NOMO-1 (cell line): Measurements from ENCODE around the gene SCN2A.

ENCODE experiments used
- DNase-seq, 2 experiments: peaks; one replicate each; lab custom pipeline; 2025; ENCODE audit not compliant: unreplicated experiment in 2 of 2; lab: John Stamatoyannopoulos, UW

SCN2A gene

DNA sequence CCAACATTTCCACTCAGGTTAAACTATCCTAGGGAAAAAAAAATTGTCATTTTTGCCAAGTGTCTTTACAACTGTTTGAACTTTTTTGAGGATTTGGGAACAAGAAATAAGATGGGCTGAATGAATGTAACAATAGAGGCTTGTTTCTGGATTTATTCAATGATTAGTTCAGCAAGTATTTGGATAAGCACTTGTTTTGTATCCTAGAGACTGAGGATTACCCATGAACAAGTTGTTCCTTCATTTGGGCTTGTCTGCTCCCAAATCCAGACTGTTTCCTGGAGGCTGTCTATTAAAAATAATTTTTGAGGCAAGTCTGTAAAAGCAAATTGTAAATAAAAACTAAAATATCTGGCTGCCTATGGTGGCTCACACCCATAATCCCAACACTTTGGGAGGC is 168.3 kb downstream of the SCN2A start:
- no peak for DNase-seq

DNA sequence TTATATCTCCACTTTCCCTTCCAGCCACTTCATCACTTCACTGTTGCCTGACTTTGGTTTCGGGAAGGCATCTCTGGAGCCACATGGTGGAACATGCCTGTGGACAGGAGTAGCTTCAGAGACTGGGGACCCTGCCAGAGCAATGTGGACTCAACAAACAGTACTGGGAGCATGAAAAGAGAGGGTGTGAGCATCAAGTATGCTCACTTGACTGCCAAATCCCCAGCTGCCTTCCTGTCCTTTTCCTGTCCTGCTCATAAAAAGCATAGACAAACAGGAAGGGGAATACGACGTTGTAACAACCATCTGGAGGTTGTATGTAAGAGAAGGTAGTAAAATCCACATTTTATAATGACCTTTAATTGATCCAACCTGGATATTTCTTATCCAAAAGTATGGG is 169.0 kb downstream of the SCN2A start:
- DNase-seq: no peak

DNA sequence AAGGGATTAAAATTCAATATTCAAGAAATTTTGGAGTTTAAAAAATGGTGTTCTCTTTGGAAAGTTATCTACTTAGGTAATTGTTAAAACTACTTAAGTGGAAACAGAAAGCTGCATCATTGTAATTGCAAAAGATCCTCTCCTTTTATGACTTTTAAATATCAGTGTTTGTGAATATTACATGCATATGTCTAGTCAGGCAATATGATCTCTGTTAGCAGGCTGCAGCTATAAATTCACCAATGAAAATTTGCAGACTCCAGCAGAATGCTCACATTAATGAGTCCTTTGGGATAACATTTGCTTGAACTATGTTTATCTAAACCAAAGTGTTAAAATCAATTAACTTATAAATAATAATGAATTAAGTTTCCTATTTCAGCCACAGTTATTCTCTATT is 171.1 kb downstream of the SCN2A start:
- DNase-seq: no peak

DNA sequence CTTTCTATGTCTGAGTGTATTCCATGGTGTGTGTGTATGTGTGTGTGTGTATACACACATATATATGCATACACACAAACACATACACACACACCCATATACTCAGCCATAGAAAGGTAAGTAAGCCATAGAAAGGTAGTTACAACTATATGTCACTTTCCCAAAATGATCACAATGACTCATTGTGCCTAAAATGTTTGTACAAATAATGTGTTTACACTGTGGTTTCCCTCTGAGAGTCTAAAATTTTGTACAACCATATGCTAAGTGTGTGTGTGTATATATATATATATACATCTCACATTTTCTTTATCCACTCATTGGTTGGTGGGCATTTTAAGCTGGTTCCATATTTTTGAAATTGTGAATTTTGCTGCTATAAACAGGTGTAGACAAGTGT is 175.0 kb downstream of the SCN2A start:
- no peak for DNase-seq

DNA sequence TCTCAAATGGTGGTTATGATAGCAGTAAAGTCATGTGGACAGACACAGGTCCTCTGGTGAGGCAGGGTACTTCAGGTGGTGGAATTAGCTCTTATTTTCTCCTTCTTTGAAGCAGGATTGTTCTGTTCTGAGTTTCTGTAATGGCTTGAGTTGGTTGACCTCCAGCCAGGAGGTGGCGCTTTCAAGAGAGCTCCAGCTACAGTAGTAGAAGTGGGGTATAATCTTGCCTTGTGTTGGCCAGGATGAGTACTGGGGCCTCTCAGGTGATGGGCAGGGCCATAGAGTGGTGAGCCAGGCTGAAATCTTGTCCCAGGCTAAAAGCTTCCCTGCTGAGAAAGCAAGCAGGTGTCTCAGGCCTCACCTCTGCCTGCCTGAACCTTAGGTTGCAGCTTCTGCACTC is 177.8 kb downstream of the SCN2A start:
- no peak for DNase-seq

DNA sequence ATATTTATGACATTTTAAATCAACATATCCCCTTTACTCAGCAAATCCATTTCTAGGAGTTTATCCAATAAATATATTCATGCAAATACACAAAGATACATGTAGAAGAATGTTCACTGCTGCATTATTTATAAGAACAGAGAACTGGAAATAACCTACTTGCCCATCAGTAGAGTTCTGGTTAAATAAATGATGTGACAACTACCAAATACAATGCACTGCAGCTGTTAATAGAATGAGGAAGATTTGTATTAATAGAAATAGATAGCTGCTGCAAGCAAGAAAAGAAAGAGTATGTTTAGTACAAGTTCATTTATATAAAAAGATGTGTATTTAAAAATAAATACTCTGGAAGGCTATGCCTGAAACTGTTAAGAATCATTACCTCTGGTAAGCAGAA is 181.0 kb downstream of the SCN2A start:
- no peak for DNase-seq

DNA sequence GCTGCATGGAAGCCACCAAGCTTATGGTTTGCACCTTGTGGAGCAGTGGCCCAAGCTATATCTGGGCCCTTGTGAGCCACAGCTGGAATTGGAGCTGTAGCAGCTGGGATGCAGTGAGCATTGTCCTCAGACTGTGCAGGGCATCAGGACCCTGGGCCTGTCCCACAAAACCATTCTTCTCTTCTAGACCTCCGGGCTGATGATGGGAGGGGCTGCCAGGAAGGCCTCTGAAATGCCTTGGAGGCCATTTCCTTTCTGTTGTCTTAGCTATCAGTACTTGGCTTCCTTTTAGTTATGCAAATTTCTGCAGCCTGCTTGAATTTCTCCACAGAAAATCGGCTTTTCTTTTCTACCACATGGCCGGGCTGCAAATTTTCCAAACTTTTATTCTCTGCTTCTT is 183.9 kb downstream of the SCN2A start:
- DNase-seq: no peak

DNA sequence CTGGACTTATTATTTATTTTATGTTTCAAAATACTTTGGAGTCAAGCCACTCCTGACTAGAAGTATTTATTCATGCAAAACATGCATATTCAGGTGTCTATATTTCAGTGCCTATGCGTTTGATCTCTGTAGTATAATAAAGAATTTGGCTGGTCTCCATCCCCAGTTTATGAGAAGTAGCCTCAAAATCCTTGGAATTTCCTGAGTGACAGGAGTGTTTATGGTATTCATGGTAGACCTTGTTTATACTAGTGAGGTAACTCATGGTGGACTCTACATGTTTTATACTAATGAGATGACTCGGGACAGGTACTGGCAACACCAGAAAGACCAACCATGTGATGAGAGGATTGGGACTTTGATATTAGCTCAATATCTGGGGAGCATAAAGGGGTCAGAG is 186.3 kb downstream of the SCN2A start:
- DNase-seq: no peak

DNA sequence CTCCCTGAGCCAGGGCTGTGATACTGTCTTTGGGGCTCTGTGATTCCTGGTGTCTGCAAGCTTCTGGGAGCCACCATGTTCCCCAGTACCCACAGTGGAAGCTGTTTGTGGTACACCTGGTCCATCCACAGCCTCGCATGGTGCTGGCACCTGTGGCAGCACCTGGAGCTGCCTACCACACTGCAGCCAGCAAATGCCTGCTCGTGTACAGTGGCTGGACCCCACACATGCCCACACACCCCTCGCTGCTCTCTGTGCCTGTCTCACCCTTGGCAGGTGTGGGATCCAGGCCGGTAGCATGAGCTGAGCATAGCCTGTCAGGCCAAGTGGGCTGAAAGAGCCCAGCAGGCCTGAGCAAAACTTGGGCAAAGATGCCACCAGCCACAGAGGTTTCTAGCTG is 188.5 kb downstream of the SCN2A start:
- DNase-seq: no peak

DNA sequence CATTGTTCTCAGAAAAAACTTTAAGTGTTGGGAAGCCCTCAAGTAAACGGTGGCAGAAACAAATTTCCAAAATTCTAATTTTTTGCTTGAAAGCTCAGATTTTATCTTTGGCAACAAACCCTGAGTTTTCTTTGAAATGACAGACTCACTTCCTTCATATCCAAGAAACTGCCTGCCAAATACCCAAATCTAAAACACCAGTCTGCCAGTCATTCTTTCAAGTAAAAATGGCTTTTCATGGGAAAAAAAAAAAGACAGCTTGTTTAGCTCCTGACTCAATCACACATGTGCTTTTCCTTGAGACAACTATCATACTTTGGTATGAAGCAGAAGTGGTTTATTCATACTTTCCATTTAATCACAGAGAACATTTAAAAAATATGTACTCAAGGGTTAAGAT is 189.7 kb downstream of the SCN2A start:
- DNase-seq: no peak

DNA sequence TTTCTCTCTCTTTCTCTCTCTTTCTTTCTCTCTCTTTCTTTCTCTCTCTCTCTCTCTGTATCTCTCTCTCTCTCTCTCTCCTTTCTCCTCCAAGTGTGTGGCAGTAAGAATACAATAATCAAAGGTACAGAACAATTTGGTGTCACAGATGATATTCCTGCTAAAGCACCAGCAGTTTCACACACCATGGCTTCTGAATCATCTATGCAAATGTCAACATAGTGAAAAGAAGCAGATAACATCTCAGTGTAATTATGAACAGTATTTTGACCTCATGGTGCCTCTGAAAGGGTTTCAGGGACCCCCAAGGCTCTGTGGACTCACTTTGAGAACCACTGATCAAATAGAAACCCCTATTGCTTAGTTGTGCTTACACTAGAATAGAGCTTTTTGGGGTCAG is 191.8 kb downstream of the SCN2A start:
- no peak for DNase-seq

DNA sequence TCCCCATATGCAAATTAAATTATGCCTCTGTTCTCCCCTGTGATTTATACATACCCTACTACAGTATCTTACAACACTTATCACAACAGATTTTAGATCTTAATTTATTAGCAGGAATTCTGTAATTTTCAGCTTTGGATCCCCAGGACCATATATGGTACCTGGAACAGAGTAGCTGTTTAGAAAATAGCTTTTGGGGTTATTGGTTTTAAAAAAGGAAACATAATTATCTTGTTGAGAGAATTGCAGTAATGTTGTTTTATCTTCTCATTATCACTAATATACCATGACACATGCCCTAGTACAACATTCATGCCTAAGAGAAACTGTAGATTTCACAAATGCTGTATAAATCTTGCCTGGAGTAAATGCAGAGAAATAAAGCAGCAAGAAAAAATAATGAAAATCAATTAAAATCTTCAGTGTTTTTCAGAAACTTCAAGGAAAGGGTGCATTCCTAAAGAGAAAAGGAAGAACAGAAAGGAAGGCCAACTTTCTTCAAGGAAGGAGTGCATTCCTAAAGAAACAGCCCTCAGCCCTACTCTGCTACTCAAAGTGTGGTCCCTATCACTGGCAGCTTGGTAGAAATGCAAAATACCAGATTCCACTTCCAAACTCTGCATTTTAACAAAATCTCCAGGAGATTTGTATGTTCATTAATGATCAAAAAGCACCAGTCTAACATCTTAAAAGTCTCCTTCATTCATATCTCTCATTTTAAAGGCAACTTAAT is 193.2 kb downstream of the SCN2A start:
- no peak for DNase-seq

DNA sequence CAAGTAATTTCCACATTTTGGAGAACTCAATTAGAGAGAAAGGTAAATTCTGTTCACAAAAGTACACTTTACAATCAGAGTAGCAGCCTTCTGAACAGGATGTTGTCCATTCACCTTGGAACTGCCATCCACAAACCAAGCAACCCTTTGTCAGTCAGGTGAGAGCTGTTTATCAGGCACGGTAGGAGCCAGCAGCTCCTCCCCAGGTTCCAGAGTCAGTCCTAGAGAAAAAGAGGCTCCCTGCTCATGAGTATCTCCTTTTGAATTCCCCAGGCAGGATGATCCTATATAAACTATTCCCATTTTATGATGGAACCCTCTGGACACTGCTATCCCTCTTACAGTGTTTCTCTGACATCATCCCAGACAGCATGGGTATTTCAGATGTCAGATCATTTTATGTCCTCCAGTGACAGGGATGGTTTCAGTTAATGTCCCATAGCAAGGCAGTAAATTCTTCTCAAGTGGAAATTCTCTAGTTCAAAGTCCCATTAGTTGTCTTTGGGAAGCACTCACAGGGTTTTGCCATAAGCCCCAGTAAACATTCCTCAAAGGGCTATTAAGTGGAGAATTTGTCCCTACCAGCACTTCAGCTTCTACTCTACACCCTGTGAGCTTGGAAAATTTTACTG is 195.8 kb downstream of the SCN2A start:
- DNase-seq: no peak

DNA sequence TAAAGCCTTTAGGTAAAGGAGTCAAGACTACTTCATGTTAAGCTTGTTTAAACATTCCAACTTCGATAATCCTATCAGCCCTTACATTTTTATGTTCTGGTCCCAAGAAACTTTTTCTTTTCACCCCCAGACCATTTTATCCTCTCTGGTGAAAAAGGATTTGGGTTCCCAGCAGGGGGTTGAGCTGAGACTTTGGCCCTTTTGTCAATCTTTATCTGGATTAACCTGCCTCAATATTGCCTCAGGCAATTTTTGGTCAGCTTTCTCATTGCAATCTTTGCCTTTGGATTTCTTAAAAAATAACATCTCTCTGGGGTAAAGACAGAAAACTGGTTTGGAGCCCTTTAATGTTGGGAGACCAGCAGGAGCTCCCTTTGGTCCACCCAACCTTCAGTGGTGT is 196.4 kb downstream of the SCN2A start:
- DNase-seq: no peak

DNA sequence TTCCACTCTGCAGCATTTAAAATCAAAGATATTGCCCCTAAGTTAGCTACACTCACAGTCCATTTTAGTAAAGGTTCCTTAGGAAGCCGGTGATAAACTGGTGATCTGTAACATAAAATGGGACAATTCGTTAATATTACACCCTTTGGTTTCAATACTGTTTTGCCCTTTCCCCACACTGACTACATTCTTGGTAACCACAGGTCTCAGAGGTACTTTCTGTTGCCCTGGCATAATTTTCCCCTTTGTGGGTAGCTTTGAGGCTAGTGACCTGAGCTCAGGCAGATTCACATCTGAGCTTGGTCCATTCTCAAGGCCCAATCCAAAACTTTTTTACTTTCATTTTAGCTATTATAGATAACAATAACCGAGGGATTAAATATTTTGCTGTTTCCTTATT is 197.3 kb downstream of the SCN2A start:
- DNase-seq: no peak

DNA sequence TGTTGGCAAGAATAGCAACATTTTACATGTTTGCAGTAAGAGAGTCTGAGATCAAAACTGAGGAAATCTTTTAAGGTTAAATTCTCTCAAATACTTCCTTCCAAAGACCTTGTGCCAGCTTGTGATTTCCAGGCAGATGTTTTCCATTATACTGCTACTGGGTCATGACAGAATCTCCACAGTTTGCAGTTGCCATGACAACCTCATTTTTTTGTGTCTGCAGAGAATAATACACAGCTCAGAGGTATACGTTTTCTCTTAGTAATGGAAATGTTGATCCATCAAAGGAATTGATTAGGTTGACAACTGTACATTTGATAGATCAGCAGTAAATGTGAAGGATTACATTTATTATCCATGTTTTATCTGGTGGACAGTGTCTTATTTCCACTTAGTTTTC is 201.2 kb downstream of the SCN2A start:
- no peak for DNase-seq
